Lung (tissue), 12 donors: ENCODE measurements around the gene DNAH17. TPM values are rescaled to one million over a fixed set of nuclear protein-coding genes. Genes with fewer than 3 reads are reported as not detected.
"Not testable (repeated sequence)": the region's sequence is repeated elsewhere in the genome, so short reads cannot be mapped to it uniquely, and the experiment has no call there.

Experiments
- ATAC-seq: fragments of 200-7000 bp; cut with Tn5 transposase; one replicate; pipeline ENCODE4 v1.9.1; 2020; ENCODE audit warnings: moderate number of reproducible peaks; ENCODE audit not compliant: insufficient read depth, low FRiP score
- DNase-seq, 3 donors: peaks; one replicate each; pipeline ENCODE4 v3.0.0-alpha.2; 2013 to 2017
- H3K27ac ChIP-seq, 2 donors: one replicate each; pipeline ENCODE4 v1.5.1; 2013; ENCODE audit warnings: mild to moderate bottlenecking in 2 of 2, moderate library complexity in 2 of 2, control low read depth in 1 of 2, inconsistent platforms in 1 of 2, low read depth in 1 of 2, low read length in 1 of 2
- H3K27me3 ChIP-seq, 3 donors: one replicate each; pipeline ENCODE4 v1.5.1; 2013; ENCODE audit warnings: low read length in 2 of 3; ENCODE audit not compliant: control insufficient read depth in 3 of 3, insufficient read depth in 3 of 3
- H3K36me3 ChIP-seq, 4 donors: one replicate each; pipeline ENCODE4 v1.5.1; 2013; ENCODE audit warnings: low read length in 4 of 4, mild to moderate bottlenecking in 1 of 4, moderate library complexity in 1 of 4; ENCODE audit not compliant: control insufficient read depth in 4 of 4, insufficient read depth in 4 of 4
- H3K4me1 ChIP-seq, 5 donors: one replicate each; pipeline ENCODE4 v1.5.1; 2013; ENCODE audit warnings: low read length in 5 of 5, mild to moderate bottlenecking in 2 of 5, moderate library complexity in 1 of 5; ENCODE audit not compliant: control insufficient read depth in 5 of 5, insufficient read depth in 5 of 5
- H3K4me3 ChIP-seq: one replicate; pipeline ENCODE4 v1.5.1; 2013; ENCODE audit warnings: mild to moderate bottlenecking, control low read depth, moderate library complexity
- H3K9ac ChIP-seq, 2 donors: one replicate each; pipeline ENCODE4 v1.5.1; 2013; ENCODE audit warnings: low read length in 2 of 2, control low read depth in 1 of 2; ENCODE audit not compliant: insufficient read depth in 1 of 2
- H3K9me3 ChIP-seq, 4 donors: one replicate each; pipeline ENCODE4 v1.5.1; 2013; ENCODE audit warnings: low read length in 3 of 4, mild to moderate bottlenecking in 1 of 4, moderate library complexity in 1 of 4; ENCODE audit not compliant: control insufficient read depth in 4 of 4, insufficient read depth in 3 of 4
- CTCF ChIP-seq: IDR thresholded peaks from 2 replicates; pipeline ENCODE4 v1.5.1; 2012; ENCODE audit warnings: mild to moderate bottlenecking; ENCODE audit errors: control extremely low read depth, extremely low read depth
- WGBS, 2 donors: extraction: QIAGEN DNeasy Blood & Tissue Kit; methylation state at CpG; one replicate each; pipeline ENCODE4 v1.1.7; 2013; 5-methylcytosine and 5-hydroxymethylcytosine counted together
- polyA plus RNA-seq, 2 donors: library from polyadenylated mRNA; stranded (reverse); fragments of 200-250 nt; gene quantifications; one replicate each; pipeline ENCODE4 v1.2.1, GENCODE V29; 2013
- total RNA-seq, 2 donors: library from RNA; depleted of rRNA in 1 of 2; stranded (reverse); fragments of >200 nt in 1 of 2; gene quantifications; one replicate each; pipeline ENCODE4 v1.2.1, GENCODE V29; 2014 to 2021
- donor health status: control.
- donor health status: control.
- donor health status: Bipolar disorder and iron deficiency.
- donor health status: healthy.
- donor health status: DM: yes; HTN: yes; CAD: no.

DNAH17 gene
- total and polyA plus RNA-seq, 4 donors: 0.44 to 1.6 (median 1.2) TPM

- Histone ChIP-seq H3K9ac (no peak overlapping the region), H3K27me3 (peaks cover 0 to 4% (median 0%) of the 10 kb centered on the region in 3 donors), H3K4me3 (no peak overlapping the region), H3K36me3 (no peaks in the 10 kb centered on the region), H3K4me1 (peaks cover 0 to 2% (median 0%) of the 10 kb centered on the region in 5 donors), H3K27ac (no peak overlapping the region), H3K9me3 (no peaks in the 10 kb centered on the region)
- TF ChIP-seq CTCF: no peak
- ATAC-seq: no peak
- no peak for DNase-seq
- WGBS, 2 donors: 85 to 90% methylated on average over 21 of the region's 21 CpGs
Measured at GRCh38 chr17:78504156-78504925, 72.9 kb downstream of the DNAH17 start.

GRCh38 chr17:78503388-78503787 lies 73.8 kb downstream of the DNAH17 start:
- not testable (repeated sequence) for H3K27me3 ChIP-seq, H3K27ac ChIP-seq, H3K9ac ChIP-seq, DNase-seq, H3K36me3 ChIP-seq, H3K9me3 ChIP-seq, H3K4me1 ChIP-seq, H3K4me3 ChIP-seq, ATAC-seq
- 95 to 97% methylated on average over 11 of the region's 11 CpGs for WGBS, 2 donors

- Histone ChIP-seq H3K4me1 (peaks cover 0 to 2% (median 0%) of the 10 kb centered on the region in 5 donors), H3K36me3 (no peaks in the 10 kb centered on the region), H3K9me3 (no peaks in the 10 kb centered on the region), H3K27me3 (peaks cover 0 to 4% (median 0%) of the 10 kb centered on the region in 3 donors), H3K4me3 (no peak overlapping the region), H3K27ac (no peak overlapping the region), H3K9ac (no peak overlapping the region)
- DNase-seq (no peak), ATAC-seq (no peak)
- WGBS, 2 donors: 92 to 95% methylated on average over 25 of the region's 25 CpGs
- no peak for TF ChIP-seq CTCF
Measured at GRCh38 chr17:78502611-78503148, 74.5 kb downstream of the DNAH17 start.

- ATAC-seq (no peak), DNase-seq (no peak)
- WGBS, 2 donors: 89 to 92% methylated on average over 26 to 27 of the region's 27 CpGs
- no peaks in the 10 kb centered on the region for H3K36me3 ChIP-seq
- H3K9me3 ChIP-seq: no peaks in the 10 kb centered on the region
- no peak overlapping the region for H3K27ac ChIP-seq
- peaks cover 0 to 4% (median 0%) of the 10 kb centered on the region in 3 donors for H3K27me3 ChIP-seq
- no peak for TF ChIP-seq CTCF
- no peak overlapping the region for H3K4me3 ChIP-seq
- peaks cover 0 to 1% (median 0%) of the 10 kb centered on the region in 5 donors for H3K4me1 ChIP-seq
- H3K9ac ChIP-seq: no peak overlapping the region
Measured at GRCh38 chr17:78501241-78502036, 75.8 kb downstream of the DNAH17 start.
